Glomerular visceral epithelial cell (primary cell): ENCODE measurements around the gene HIPK3.
"Not testable (repeated sequence)": the region's sequence is repeated elsewhere in the genome, so short reads cannot be mapped to it uniquely, and the experiment has no call there.

Experiments
- DNase-seq: peaks from one replicate; pipeline ENCODE4 v3.0.0-alpha.2; 2016; ENCODE audit errors: extremely low spot score

The HIPK3 gene

GRCh38 chr11:33258631-33259205 is 1.5 kb downstream of the HIPK3 start:
- DNase-seq: no peak

- no peak for DNase-seq
These were observed 2.7 kb downstream of the HIPK3 start for GRCh38 chr11:33259869-33260268.

GRCh38 chr11:33261350-33261749 is 4.2 kb downstream of the HIPK3 start:
- not testable (repeated sequence) for DNase-seq

- no peak for DNase-seq
These were observed 4.9 kb downstream of the HIPK3 start for GRCh38 chr11:33262011-33262645.

- DNase-seq: no peak
These were observed 6.4 kb downstream of the HIPK3 start for GRCh38 chr11:33263549-33263948.

- no peak for DNase-seq
These were observed 7.7 kb downstream of the HIPK3 start for GRCh38 chr11:33264926-33265325.

GRCh38 chr11:33266393-33267215 is 9.4 kb downstream of the HIPK3 start:
- DNase-seq: peak; percentile 64

- DNase-seq: no peak
These were observed 11.9 kb downstream of the HIPK3 start for GRCh38 chr11:33268945-33269540.

GRCh38 chr11:33269822-33270221 is 12.6 kb downstream of the HIPK3 start:
- DNase-seq: no peak

GRCh38 chr11:33271059-33271458 is 13.9 kb downstream of the HIPK3 start:
- no peak for DNase-seq

- no peak for DNase-seq
These were observed 15.3 kb downstream of the HIPK3 start for GRCh38 chr11:33272338-33273107.

GRCh38 chr11:33273656-33274055 is 16.5 kb downstream of the HIPK3 start:
- DNase-seq: no peak

- DNase-seq: no peak
These were observed 23.2 kb downstream of the HIPK3 start for GRCh38 chr11:33280411-33280810.

- DNase-seq: no peak
These were observed 24.6 kb downstream of the HIPK3 start for GRCh38 chr11:33281758-33282157.

- DNase-seq: no peak
These were observed 27.6 kb downstream of the HIPK3 start for GRCh38 chr11:33284818-33285217.

GRCh38 chr11:33290319-33290718 is 33.1 kb downstream of the HIPK3 start:
- DNase-seq: no peak

GRCh38 chr11:33291004-33291777 is 34.0 kb downstream of the HIPK3 start:
- no peak for DNase-seq

- no peak for DNase-seq
These were observed 35.1 kb downstream of the HIPK3 start for GRCh38 chr11:33292311-33292710.

- DNase-seq: no peak
These were observed 37.0 kb downstream of the HIPK3 start for GRCh38 chr11:33294224-33294623.

GRCh38 chr11:33294797-33295196 is 37.6 kb downstream of the HIPK3 start:
- no peak for DNase-seq

GRCh38 chr11:33296695-33297094 is 39.5 kb downstream of the HIPK3 start:
- DNase-seq: no peak
